ENCODE measurements around the gene PDIK1L.
A peak's percentile ranks its signal among the peaks of the same experiment; 100 is the strongest.

Gene PDIK1L

GRCh38 chr1:26124418-26125331 lies 13.1 kb downstream of the PDIK1L start:
- no peak for DNase-seq

GRCh38 chr1:26125382-26125781 lies 13.8 kb downstream of the PDIK1L start:
- DNase-seq, result no peak

- no peak for DNase-seq
These were observed 14.3 kb downstream of the PDIK1L start for GRCh38 chr1:26125946-26126320.

- peak; percentile 92 for DNase-seq
These were observed 14.9 kb downstream of the PDIK1L start for GRCh38 chr1:26126321-26127084.

GRCh38 chr1:26127235-26128163 lies 15.9 kb downstream of the PDIK1L start:
- DNase-seq, result no peak

- no peak for DNase-seq
These were observed 18.2 kb downstream of the PDIK1L start for GRCh38 chr1:26129778-26130177.

GRCh38 chr1:26130695-26131094 lies 19.1 kb downstream of the PDIK1L start:
- no peak for DNase-seq

GRCh38 chr1:26132128-26132833 lies 20.7 kb downstream of the PDIK1L start:
- no peak for DNase-seq

GRCh38 chr1:26132834-26133167 lies 21.2 kb downstream of the PDIK1L start:
- no peak for DNase-seq

- no peak for DNase-seq
These were observed 22.8 kb downstream of the PDIK1L start for GRCh38 chr1:26134466-26134865.

GRCh38 chr1:26138974-26139558 lies 27.4 kb downstream of the PDIK1L start:
- DNase-seq, result peak; percentile 18

GRCh38 chr1:26142159-26142558 lies 30.5 kb downstream of the PDIK1L start:
- no peak for DNase-seq

GRCh38 chr1:26145041-26145959 lies 33.7 kb downstream of the PDIK1L start:
- peak; percentile 90 for DNase-seq

- DNase-seq, result no peak
These were observed 34.3 kb downstream of the PDIK1L start for GRCh38 chr1:26145960-26146294.

GRCh38 chr1:26148887-26149286 lies 37.3 kb downstream of the PDIK1L start:
- DNase-seq, result no peak

GRCh38 chr1:26153966-26154532 lies 42.4 kb downstream of the PDIK1L start:
- no peak for DNase-seq

- no peak for DNase-seq
These were observed 43.1 kb downstream of the PDIK1L start for GRCh38 chr1:26154750-26155149.

- no peak for DNase-seq
These were observed 44.0 kb downstream of the PDIK1L start for GRCh38 chr1:26155370-26156284.

GRCh38 chr1:26156285-26157038 lies 44.8 kb downstream of the PDIK1L start:
- no peak for DNase-seq

All from DMS153 (cell line).